Loucy (cell line): ENCODE data around the gene CAMK1D.

ENCODE experiments used
- H2AFZ ChIP-seq: fragments of 200-600 bp; sonication (generic); 2 replicates; pipeline ENCODE4 v1.6.0; 2016; ENCODE audit warnings: antibody characterized with exemption, mild to moderate bottlenecking, low read length, moderate library complexity
- H3F3A ChIP-seq: fragments of 200-600 bp; 2 replicates; pipeline ENCODE4 v1.6.0; 2016; ENCODE audit warnings: antibody characterized with exemption, low read depth, mild to moderate bottlenecking
- H3K27me3 ChIP-seq: fragments of 200-600 bp; sonication (generic); 2 replicates; pipeline ENCODE4 v1.6.1; 2014; ENCODE audit warnings: low read length, mild to moderate bottlenecking; ENCODE audit not compliant: insufficient read depth, poor library complexity, severe bottlenecking
- H3K36me3 ChIP-seq: fragments of 200-600 bp; sonication (generic); 2 replicates; pipeline ENCODE4 v1.6.1; 2016; ENCODE audit warnings: low read length; ENCODE audit not compliant: insufficient read depth
- H3K4me1 ChIP-seq: fragments of 200-600 bp; sonication (generic); 2 replicates; pipeline ENCODE4 v1.5.1; 2014; ENCODE audit warnings: low read length, mild to moderate bottlenecking; ENCODE audit not compliant: insufficient read depth, poor library complexity, severe bottlenecking
- H3K4me2 ChIP-seq: fragments of 200-600 bp; sonication (generic); 2 replicates; pipeline ENCODE4 v1.6.0; 2014; ENCODE audit warnings: antibody characterized with exemption, low read length, low read depth, mild to moderate bottlenecking; ENCODE audit not compliant: poor library complexity, severe bottlenecking
- H3K4me3 ChIP-seq: fragments of 200-600 bp; sonication (generic); 2 replicates; pipeline ENCODE4 v1.5.1; 2014; ENCODE audit warnings: low read length, mild to moderate bottlenecking, mixed read lengths; ENCODE audit not compliant: poor library complexity, severe bottlenecking
- H3K79me2 ChIP-seq: fragments of 200-600 bp; sonication (generic); 2 replicates; pipeline ENCODE4 v1.6.1; 2014; ENCODE audit warnings: low read length; ENCODE audit not compliant: insufficient read depth
- H3K9ac ChIP-seq: fragments of 200-600 bp; sonication (generic); 2 replicates; pipeline ENCODE4 v1.6.0; 2014; ENCODE audit warnings: mild to moderate bottlenecking, low read depth, low read length, moderate library complexity; ENCODE audit not compliant: poor library complexity, severe bottlenecking
- H3K9me2 ChIP-seq: fragments of 200-600 bp; sonication (generic); replicated peaks from 2 replicates; pipeline ENCODE4 v1.6.1; 2016; ENCODE audit warnings: low read depth, low read length, mixed read lengths
- H3K9me3 ChIP-seq: fragments of 200-600 bp; sonication (generic); 2 replicates; pipeline ENCODE4 v1.6.1; 2014; ENCODE audit warnings: mild to moderate bottlenecking, antibody characterized with exemption, low read length, low read depth; ENCODE audit not compliant: insufficient read depth
- H4K20me1 ChIP-seq: fragments of 200-600 bp; sonication (generic); 2 replicates; pipeline ENCODE4 v1.6.0; 2014; ENCODE audit warnings: antibody characterized with exemption, low read length, mild to moderate bottlenecking; ENCODE audit not compliant: insufficient read depth, poor library complexity, severe bottlenecking
- EZH2phosphoT487 ChIP-seq: fragments of 200-600 bp; IDR thresholded peaks from 2 replicates; pipeline ENCODE4 v1.6.1; 2018; ENCODE audit warnings: antibody characterized with exemption, mild to moderate bottlenecking, moderate library complexity, borderline replicate concordance
- TF ChIP-seq, protein P1 (sequence below): fragments of 200-600 bp; sonication (generic); conservative IDR thresholded peaks from 2 replicates; pipeline ENCODE4 v1.5.1; 2014; ENCODE audit warnings: mild to moderate bottlenecking, antibody characterized with exemption, low read length

The CAMK1D gene

DNA sequence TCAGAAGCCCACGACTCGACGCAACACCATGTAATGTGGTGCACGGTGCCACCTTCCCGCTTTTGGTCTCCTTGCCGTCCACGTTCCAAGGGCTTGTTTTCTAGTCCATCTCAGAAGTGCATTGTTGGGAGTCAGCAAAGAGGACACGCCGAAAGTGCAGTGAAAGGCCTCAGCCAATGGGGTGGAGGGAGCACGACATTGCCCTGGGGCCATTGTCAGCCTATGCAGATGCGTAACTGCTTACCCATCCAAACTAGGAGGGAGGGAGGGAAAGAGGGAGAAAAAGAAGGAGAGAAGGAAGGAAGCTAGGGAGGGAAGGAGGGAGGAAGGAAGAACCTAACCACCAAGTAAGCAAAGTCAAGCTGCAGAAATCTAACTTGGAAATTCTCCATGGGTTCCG is 449.8 kb downstream of the CAMK1D start:
- H3K27me3 ChIP-seq: no peaks in the 10 kb centered on the region
- H3K9me2 ChIP-seq: no peaks in the 10 kb centered on the region
- TF ChIP-seq, protein P1, sequence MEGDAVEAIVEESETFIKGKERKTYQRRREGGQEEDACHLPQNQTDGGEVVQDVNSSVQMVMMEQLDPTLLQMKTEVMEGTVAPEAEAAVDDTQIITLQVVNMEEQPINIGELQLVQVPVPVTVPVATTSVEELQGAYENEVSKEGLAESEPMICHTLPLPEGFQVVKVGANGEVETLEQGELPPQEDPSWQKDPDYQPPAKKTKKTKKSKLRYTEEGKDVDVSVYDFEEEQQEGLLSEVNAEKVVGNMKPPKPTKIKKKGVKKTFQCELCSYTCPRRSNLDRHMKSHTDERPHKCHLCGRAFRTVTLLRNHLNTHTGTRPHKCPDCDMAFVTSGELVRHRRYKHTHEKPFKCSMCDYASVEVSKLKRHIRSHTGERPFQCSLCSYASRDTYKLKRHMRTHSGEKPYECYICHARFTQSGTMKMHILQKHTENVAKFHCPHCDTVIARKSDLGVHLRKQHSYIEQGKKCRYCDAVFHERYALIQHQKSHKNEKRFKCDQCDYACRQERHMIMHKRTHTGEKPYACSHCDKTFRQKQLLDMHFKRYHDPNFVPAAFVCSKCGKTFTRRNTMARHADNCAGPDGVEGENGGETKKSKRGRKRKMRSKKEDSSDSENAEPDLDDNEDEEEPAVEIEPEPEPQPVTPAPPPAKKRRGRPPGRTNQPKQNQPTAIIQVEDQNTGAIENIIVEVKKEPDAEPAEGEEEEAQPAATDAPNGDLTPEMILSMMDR: no peak
- no peak for TF ChIP-seq EZH2phosphoT487
- H2AFZ ChIP-seq: no peak overlapping the region
- no peaks in the 10 kb centered on the region for H3K36me3 ChIP-seq
- H3K9me3 ChIP-seq: no peaks in the 10 kb centered on the region
- no peaks in the 10 kb centered on the region for H4K20me1 ChIP-seq
- H3F3A ChIP-seq: no peaks in the 10 kb centered on the region
- H3K79me2 ChIP-seq: no peaks in the 10 kb centered on the region
- H3K4me3 ChIP-seq: no peak overlapping the region
- no peak overlapping the region for H3K4me2 ChIP-seq
- H3K4me1 ChIP-seq: peaks cover 3% of the 10 kb centered on the region
- H3K9ac ChIP-seq: no peak overlapping the region

DNA sequence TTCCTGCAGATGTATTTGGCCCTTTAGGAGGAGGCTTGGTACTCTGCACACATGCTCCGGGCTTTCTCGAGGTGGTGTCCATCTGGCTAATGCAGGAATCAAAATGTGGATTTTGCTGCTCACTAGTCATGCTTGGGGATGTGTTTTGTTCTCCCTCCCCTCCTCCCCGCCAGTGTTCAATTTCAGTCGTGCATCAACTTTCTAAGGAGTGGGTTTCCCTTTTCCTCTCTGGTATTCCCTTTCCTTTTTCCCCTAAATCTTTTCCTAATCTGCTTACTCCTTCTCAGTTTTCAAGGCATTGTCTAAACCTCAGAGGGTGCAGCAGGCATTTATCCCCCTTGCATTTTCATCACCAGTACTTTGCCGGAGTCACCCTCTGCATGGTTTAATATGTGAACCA is 450.4 kb downstream of the CAMK1D start:
- no peaks in the 10 kb centered on the region for H3K79me2 ChIP-seq
- no peaks in the 10 kb centered on the region for H3K36me3 ChIP-seq
- H4K20me1 ChIP-seq: no peaks in the 10 kb centered on the region
- H3K4me1 ChIP-seq: peaks cover 3% of the 10 kb centered on the region
- H3K4me3 ChIP-seq: no peak overlapping the region
- no peaks in the 10 kb centered on the region for H3K9me2 ChIP-seq
- TF ChIP-seq EZH2phosphoT487: no peak
- TF ChIP-seq, protein P1: no peak
- H3K9ac ChIP-seq: no peak overlapping the region
- no peaks in the 10 kb centered on the region for H3K27me3 ChIP-seq
- H2AFZ ChIP-seq: no peak overlapping the region
- no peaks in the 10 kb centered on the region for H3F3A ChIP-seq
- H3K4me2 ChIP-seq: no peak overlapping the region
- H3K9me3 ChIP-seq: no peaks in the 10 kb centered on the region

- Histone ChIP-seq H3K9ac (no peak overlapping the region), H3K36me3 (no peaks in the 10 kb centered on the region), H3K9me2 (no peaks in the 10 kb centered on the region), H3K79me2 (no peaks in the 10 kb centered on the region), H3K9me3 (no peaks in the 10 kb centered on the region), H3K4me3 (no peak overlapping the region), H3F3A (no peaks in the 10 kb centered on the region), H3K4me1 (peaks cover 3% of the 10 kb centered on the region), H4K20me1 (no peaks in the 10 kb centered on the region), H3K4me2 (no peak overlapping the region), H2AFZ (no peak overlapping the region), H3K27me3 (no peaks in the 10 kb centered on the region)
- no peak for TF ChIP-seq EZH2phosphoT487
- TF ChIP-seq, protein P1: peak; percentile 38
Measured at GRCh38 chr10:12800302-12800701, 451.0 kb downstream of the CAMK1D start.
